Neural cell (in vitro differentiated cells): ENCODE data around the gene INPP5A. TPM values are rescaled to one million over a fixed set of nuclear protein-coding genes. Genes with fewer than 3 reads are reported as not detected.

Experiments
- H2AFZ ChIP-seq: fragments of 200-600, 300-800 bp; sonication (generic), shearing (Covaris generic); 2 replicates; pipeline ENCODE4 v1.6.0; 2014; ENCODE audit warnings: low read depth, mild to moderate bottlenecking, antibody characterized with exemption, low read length, moderate library complexity
- H3F3A ChIP-seq: fragments of 200-600 bp; shearing (Covaris generic); 2 replicates; pipeline ENCODE4 v1.6.1; 2016; ENCODE audit warnings: mild to moderate bottlenecking, moderate library complexity, mixed read lengths, antibody characterized with exemption, low read length; ENCODE audit not compliant: insufficient read depth, poor library complexity, severe bottlenecking
- H3K27ac ChIP-seq: fragments of 200-600, 300-800 bp; sonication (generic), shearing (Covaris generic); 2 replicates; pipeline ENCODE4 v1.5.1; 2014; ENCODE audit warnings: mild to moderate bottlenecking, low read length, moderate library complexity
- H3K27me3 ChIP-seq: fragments of 300-800, 200-600 bp; sonication (generic), shearing (Covaris generic); 2 replicates; pipeline ENCODE4 v1.6.0; 2014; ENCODE audit warnings: mild to moderate bottlenecking, low read depth, low read length, moderate library complexity; ENCODE audit not compliant: insufficient read depth
- H3K36me3 ChIP-seq: fragments of 300-800, 200-600 bp; sonication (generic), shearing (Covaris generic); 2 replicates; pipeline ENCODE4 v1.5.1; 2014; ENCODE audit warnings: mild to moderate bottlenecking, antibody characterized with exemption, low read length, moderate library complexity; ENCODE audit not compliant: insufficient read depth
- H3K4me2 ChIP-seq: fragments of 300-800, 200-600 bp; sonication (generic), shearing (Covaris generic); 2 replicates; pipeline ENCODE4 v1.6.0; 2014; ENCODE audit warnings: mild to moderate bottlenecking, low read length
- H3K4me3 ChIP-seq: fragments of 300-800, 200-600 bp; sonication (generic), shearing (Covaris generic); 2 replicates; pipeline ENCODE4 v1.5.1; 2014; ENCODE audit warnings: mild to moderate bottlenecking, low read length, moderate library complexity
- H3K79me2 ChIP-seq: fragments of 200-600 bp; shearing (Covaris generic); replicated peaks from 2 replicates; pipeline ENCODE4 v1.6.0; 2014; ENCODE audit warnings: mild to moderate bottlenecking, low read length, moderate library complexity; ENCODE audit not compliant: insufficient read depth
- H3K9ac ChIP-seq: fragments of 300-800, 200-600 bp; sonication (generic), shearing (Covaris generic); 2 replicates; pipeline ENCODE4 v1.6.1; 2016; ENCODE audit warnings: mild to moderate bottlenecking, low read length, mixed read lengths
- H3K9me2 ChIP-seq: fragments of 200-600 bp; shearing (Covaris generic); 2 replicates; pipeline ENCODE4 v1.6.1; 2016; ENCODE audit warnings: mild to moderate bottlenecking, low read length, mixed read lengths; ENCODE audit not compliant: insufficient read depth
- H3K9me3 ChIP-seq: fragments of 200-600, 300-800 bp; sonication (generic), shearing (Covaris generic); 2 replicates; pipeline ENCODE4 v1.6.1; 2016; ENCODE audit warnings: mild to moderate bottlenecking, mixed run types, low read length, moderate library complexity, mixed read lengths
- H4K20me1 ChIP-seq: fragments of 200-600 bp; shearing (Covaris generic); 2 replicates; pipeline ENCODE4 v1.6.1; 2016; ENCODE audit warnings: mild to moderate bottlenecking, mixed run types; ENCODE audit not compliant: insufficient read depth
- EP300 ChIP-seq: fragments of 450-650 bp; conservative IDR thresholded peaks from 2 replicates; pipeline ENCODE4 v1.6.1; 2014; ENCODE audit warnings: antibody characterized with exemption, mild to moderate bottlenecking, moderate library complexity; ENCODE audit not compliant: poor library complexity, severe bottlenecking
- EZH2 ChIP-seq: fragments of 200-600, 300-800 bp; shearing (Covaris generic), sonication (generic); IDR thresholded peaks from 2 replicates; pipeline ENCODE4 v1.6.1; 2014; ENCODE audit warnings: antibody characterized with exemption, low read length, borderline replicate concordance, mild to moderate bottlenecking; ENCODE audit not compliant: insufficient read depth, poor library complexity, severe bottlenecking
- MXI1 ChIP-seq: fragments of 450-650 bp; conservative IDR thresholded peaks from 2 replicates; pipeline ENCODE4 v1.6.1; 2014; ENCODE audit warnings: antibody characterized with exemption, mild to moderate bottlenecking; ENCODE audit not compliant: poor library complexity, severe bottlenecking
- SMC3 ChIP-seq: fragments of 450-650 bp; conservative IDR thresholded peaks from 2 replicates; pipeline ENCODE4 v1.6.1; 2014; ENCODE audit warnings: antibody characterized with exemption, mild to moderate bottlenecking, moderate library complexity; ENCODE audit not compliant: poor library complexity
- TAF1 ChIP-seq: IDR thresholded peaks from 2 replicates; pipeline ENCODE4 v1.6.1; 2012; ENCODE audit warnings: low read depth
- polyA plus RNA-seq: library from polyadenylated mRNA; depleted of rRNA; stranded (reverse); fragments of >200 nt; gene quantifications from 2 replicates; pipeline ENCODE4 v1.2.3, GENCODE V29; 2014
- TF ChIP-seq, protein P1 (sequence below): fragments of 450-650 bp; IDR thresholded peaks from 2 replicates; pipeline ENCODE4 v1.5.1; 2014; ENCODE audit warnings: antibody characterized with exemption, mild to moderate bottlenecking, moderate library complexity; ENCODE audit not compliant: poor library complexity, severe bottlenecking
- TF ChIP-seq, protein P2 (sequence below): IDR thresholded peaks from 2 replicates; pipeline ENCODE4 v1.6.1; 2012; ENCODE audit warnings: borderline replicate concordance

INPP5A gene
- polyA plus RNA-seq, 1 donor from 2014 or later: 48.8 TPM

- TF ChIP-seq EZH2: no peak
- no peak for TF ChIP-seq MXI1
- TF ChIP-seq EP300: no peak
- TF ChIP-seq, protein P1, sequence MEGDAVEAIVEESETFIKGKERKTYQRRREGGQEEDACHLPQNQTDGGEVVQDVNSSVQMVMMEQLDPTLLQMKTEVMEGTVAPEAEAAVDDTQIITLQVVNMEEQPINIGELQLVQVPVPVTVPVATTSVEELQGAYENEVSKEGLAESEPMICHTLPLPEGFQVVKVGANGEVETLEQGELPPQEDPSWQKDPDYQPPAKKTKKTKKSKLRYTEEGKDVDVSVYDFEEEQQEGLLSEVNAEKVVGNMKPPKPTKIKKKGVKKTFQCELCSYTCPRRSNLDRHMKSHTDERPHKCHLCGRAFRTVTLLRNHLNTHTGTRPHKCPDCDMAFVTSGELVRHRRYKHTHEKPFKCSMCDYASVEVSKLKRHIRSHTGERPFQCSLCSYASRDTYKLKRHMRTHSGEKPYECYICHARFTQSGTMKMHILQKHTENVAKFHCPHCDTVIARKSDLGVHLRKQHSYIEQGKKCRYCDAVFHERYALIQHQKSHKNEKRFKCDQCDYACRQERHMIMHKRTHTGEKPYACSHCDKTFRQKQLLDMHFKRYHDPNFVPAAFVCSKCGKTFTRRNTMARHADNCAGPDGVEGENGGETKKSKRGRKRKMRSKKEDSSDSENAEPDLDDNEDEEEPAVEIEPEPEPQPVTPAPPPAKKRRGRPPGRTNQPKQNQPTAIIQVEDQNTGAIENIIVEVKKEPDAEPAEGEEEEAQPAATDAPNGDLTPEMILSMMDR: no peak
- no peak for TF ChIP-seq TAF1
- Histone ChIP-seq H3K27me3 (no peaks in the 10 kb centered on the region), H3K27ac (peak overlapping the region; percentile 54), H3K9ac (no peak overlapping the region), H3K9me3 (no peaks in the 10 kb centered on the region), H3F3A (no peaks in the 10 kb centered on the region), H2AFZ (no peak overlapping the region), H3K79me2 (no peaks in the 10 kb centered on the region), H3K36me3 (no peaks in the 10 kb centered on the region), H3K4me2 (no peak overlapping the region), H3K9me2 (no peaks in the 10 kb centered on the region), H4K20me1 (no peaks in the 10 kb centered on the region), H3K4me3 (no peak overlapping the region)
These were observed 21.5 kb upstream of the INPP5A start for GRCh38 chr10:132515811-132516726.

DNA sequence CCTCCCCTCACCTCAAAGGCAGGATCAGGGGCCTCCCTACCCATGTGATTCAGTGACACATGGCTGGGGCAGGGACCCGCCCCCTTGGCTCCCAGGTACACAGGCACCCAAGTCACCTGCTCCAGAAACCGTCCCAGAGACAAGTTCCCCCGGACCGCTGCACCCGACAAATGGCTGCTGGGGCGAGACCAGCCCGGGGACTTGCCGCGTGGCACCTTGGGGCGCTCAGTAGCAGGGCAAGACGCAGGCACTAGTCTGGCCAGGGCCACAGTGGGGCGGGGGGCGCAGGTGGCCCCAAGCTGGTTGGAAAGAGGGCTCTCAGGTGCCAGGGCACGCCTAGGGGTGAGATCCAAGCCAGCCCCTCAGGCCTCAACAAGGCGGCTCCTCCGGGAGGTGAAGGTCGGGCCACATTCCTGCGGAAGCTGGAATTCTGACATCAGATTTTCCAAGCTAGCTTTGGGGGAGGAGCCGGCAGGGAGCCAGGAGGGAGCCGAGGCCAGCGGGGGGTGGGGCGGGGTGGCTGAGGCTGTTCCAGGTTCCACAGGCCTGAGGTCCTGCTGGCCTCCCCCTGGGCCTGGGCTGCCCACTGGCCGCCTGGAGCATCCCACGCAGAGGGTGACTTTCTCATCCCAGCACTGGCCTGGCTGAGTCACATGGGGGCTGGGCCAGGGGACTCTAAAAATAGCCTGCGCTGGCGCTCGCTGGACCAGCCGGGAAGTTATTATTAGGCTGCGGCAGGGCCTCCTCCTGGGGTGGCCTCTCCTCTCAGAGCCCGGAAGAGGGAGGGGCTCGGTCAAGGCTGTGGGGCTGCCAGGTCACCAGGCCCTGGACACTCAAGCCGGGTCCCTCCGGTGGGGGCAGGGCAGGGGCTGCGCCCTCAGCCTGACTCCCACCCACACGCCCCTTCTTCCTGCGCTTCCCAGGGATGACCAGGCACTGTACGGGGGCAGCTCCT lies 20.5 kb upstream of the INPP5A start:
- peak overlapping the region; percentile 38 for H3K9ac ChIP-seq

More for the DNA sequence above, 20.5 kb upstream of the INPP5A start:
- H3K9me2 ChIP-seq: no peaks in the 10 kb centered on the region
- peak overlapping the region; percentile 15 for H3K4me3 ChIP-seq
- no peaks in the 10 kb centered on the region for H3K36me3 ChIP-seq
- no peaks in the 10 kb centered on the region for H3K9me3 ChIP-seq
- H3K27me3 ChIP-seq: no peaks in the 10 kb centered on the region
- H4K20me1 ChIP-seq: no peaks in the 10 kb centered on the region
- no peaks in the 10 kb centered on the region for H3F3A ChIP-seq
- H3K79me2 ChIP-seq: no peaks in the 10 kb centered on the region
- no peak overlapping the region for H3K4me2 ChIP-seq
- H2AFZ ChIP-seq: no peak overlapping the region
- peak overlapping the region; percentile 54 for H3K27ac ChIP-seq
- no peak for TF ChIP-seq SMC3
- TF ChIP-seq, protein P2, sequence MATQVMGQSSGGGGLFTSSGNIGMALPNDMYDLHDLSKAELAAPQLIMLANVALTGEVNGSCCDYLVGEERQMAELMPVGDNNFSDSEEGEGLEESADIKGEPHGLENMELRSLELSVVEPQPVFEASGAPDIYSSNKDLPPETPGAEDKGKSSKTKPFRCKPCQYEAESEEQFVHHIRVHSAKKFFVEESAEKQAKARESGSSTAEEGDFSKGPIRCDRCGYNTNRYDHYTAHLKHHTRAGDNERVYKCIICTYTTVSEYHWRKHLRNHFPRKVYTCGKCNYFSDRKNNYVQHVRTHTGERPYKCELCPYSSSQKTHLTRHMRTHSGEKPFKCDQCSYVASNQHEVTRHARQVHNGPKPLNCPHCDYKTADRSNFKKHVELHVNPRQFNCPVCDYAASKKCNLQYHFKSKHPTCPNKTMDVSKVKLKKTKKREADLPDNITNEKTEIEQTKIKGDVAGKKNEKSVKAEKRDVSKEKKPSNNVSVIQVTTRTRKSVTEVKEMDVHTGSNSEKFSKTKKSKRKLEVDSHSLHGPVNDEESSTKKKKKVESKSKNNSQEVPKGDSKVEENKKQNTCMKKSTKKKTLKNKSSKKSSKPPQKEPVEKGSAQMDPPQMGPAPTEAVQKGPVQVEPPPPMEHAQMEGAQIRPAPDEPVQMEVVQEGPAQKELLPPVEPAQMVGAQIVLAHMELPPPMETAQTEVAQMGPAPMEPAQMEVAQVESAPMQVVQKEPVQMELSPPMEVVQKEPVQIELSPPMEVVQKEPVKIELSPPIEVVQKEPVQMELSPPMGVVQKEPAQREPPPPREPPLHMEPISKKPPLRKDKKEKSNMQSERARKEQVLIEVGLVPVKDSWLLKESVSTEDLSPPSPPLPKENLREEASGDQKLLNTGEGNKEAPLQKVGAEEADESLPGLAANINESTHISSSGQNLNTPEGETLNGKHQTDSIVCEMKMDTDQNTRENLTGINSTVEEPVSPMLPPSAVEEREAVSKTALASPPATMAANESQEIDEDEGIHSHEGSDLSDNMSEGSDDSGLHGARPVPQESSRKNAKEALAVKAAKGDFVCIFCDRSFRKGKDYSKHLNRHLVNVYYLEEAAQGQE: peak; percentile 69
- TF ChIP-seq, protein P1: no peak
